GM18520 (cell line): ENCODE results near the gene ESYT2.

ENCODE experiments used
- ATAC-seq: cut with Tn5 transposase; IDR thresholded peaks from one replicate; pipeline ENCODE4 v1.9.1; 2021; ENCODE audit not compliant: unreplicated experiment

The ESYT2 gene

GRCh38 chr7:158805937-158806336 lies 23.4 kb downstream of the ESYT2 start:
- ATAC-seq, result no peak

GRCh38 chr7:158805414-158805813 lies 23.9 kb downstream of the ESYT2 start:
- ATAC-seq, result no peak

GRCh38 chr7:158804335-158804734 lies 25.0 kb downstream of the ESYT2 start:
- ATAC-seq, result no peak

GRCh38 chr7:158803367-158803969 lies 25.8 kb downstream of the ESYT2 start:
- no peak for ATAC-seq

GRCh38 chr7:158802535-158803366 lies 26.6 kb downstream of the ESYT2 start:
- no peak for ATAC-seq

- ATAC-seq, result no peak
Observed at GRCh38 chr7:158798741-158799140, 30.6 kb downstream of the ESYT2 start.

GRCh38 chr7:158796667-158797066 lies 32.6 kb downstream of the ESYT2 start:
- no peak for ATAC-seq

GRCh38 chr7:158795272-158795671 lies 34.0 kb downstream of the ESYT2 start:
- no peak for ATAC-seq

- ATAC-seq, result no peak
Observed at GRCh38 chr7:158791107-158791506, 38.2 kb downstream of the ESYT2 start.

- ATAC-seq, result no peak
Observed at GRCh38 chr7:158789842-158790241, 39.5 kb downstream of the ESYT2 start.

GRCh38 chr7:158786898-158787297 lies 42.4 kb downstream of the ESYT2 start:
- no peak for ATAC-seq

GRCh38 chr7:158784270-158784669 lies 45.0 kb downstream of the ESYT2 start:
- ATAC-seq, result no peak

- no peak for ATAC-seq
Observed at GRCh38 chr7:158783595-158783994, 45.7 kb downstream of the ESYT2 start.

- ATAC-seq, result no peak
Observed at GRCh38 chr7:158782761-158783401, 46.4 kb downstream of the ESYT2 start.

- no peak for ATAC-seq
Observed at GRCh38 chr7:158781974-158782664, 47.2 kb downstream of the ESYT2 start.

- ATAC-seq, result no peak
Observed at GRCh38 chr7:158781217-158781973, 47.9 kb downstream of the ESYT2 start.

- no peak for ATAC-seq
Observed at GRCh38 chr7:158779061-158780000, 50.0 kb downstream of the ESYT2 start.

GRCh38 chr7:158778471-158778870 lies 50.8 kb downstream of the ESYT2 start:
- no peak for ATAC-seq

- ATAC-seq, result no peak
Observed at GRCh38 chr7:158777793-158778192, 51.5 kb downstream of the ESYT2 start.

- no peak for ATAC-seq
Observed at GRCh38 chr7:158776474-158776873, 52.8 kb downstream of the ESYT2 start.
